SK-N-MC (cell line): ENCODE measurements around the gene MS4A4E.

Experiments
- EZH2 ChIP-seq: fragments of 200-600 bp; sonication (generic); IDR thresholded peaks from one replicate; pipeline ENCODE4 v1.6.1; 2017; ENCODE audit warnings: antibody characterized with exemption
- POLR2AphosphoS5 ChIP-seq: IDR thresholded peaks from 2 replicates; pipeline ENCODE4 v1.6.1; 2012; ENCODE audit warnings: mild to moderate bottlenecking, low read depth, low read length, borderline replicate concordance

DNA sequence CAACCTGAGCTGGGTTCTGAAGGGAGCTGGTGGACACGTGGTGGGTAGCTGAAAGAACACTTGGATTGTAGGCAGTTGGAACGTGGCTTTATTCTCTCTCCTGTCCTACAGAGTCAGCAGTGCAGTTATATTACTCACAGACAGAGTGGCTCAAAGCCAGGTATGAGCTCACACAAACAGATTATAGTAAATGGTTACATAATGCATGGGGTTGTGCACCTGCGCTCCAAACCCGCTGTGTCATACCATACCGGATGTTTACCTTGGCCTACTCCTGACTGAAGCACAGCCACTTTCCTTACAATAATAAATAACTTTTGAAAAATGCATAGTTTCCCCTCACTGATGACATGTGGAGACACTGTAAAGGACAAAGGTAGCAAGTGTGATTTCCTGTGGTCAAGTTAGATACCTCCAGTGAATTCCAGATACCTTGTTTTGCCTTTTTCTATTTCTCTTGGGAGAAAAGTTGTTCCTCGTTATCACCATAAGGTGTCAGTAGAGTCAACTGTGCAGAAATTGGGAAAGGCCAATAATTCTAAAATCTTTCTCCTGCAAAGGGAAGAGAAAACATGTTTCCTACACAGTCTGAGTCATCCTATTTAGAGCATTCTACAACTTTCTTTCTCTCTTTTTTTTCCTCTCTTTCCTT is 73.5 kb downstream of the MS4A4E start:
- TF ChIP-seq POLR2AphosphoS5, result no peak
- TF ChIP-seq EZH2, result no peak
